Measurements from ENCODE around the gene SBF2. TPM values are rescaled to one million over a fixed set of nuclear protein-coding genes. Genes with fewer than 3 reads are reported as not detected.

SBF2 gene
- total and polyA plus RNA-seq, 2 donors (not counting 3 experiments of a cell fraction or from before 2014, with no cell fraction given) = 15.4 to 42.4 TPM

DNA sequence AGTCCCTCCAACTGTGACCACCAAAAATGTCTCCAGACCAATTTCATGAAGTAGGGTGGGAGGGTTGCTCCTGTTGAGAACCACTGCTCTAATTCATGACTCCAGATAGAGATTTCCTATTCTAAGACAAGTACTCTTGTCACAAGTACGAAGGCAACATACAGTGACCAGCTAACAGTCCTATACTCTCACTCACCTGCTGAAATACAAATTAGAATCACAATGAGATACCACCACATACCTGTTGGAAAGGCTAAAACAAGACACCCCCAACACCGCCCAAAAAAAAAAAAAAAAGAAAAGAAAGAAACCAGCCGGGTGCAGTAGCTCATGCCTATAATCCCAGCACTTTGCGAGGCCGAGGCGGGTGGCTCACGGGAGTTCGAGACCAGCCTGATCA, 319.6 kb downstream of the SBF2 start:
- no peak for TF ChIP-seq GATA2 (IDR thresholded peaks at IDR 0.05; ENCODE audit: insufficient read depth, insufficient read length, low read depth, low read length)
- TF ChIP-seq EZH2 (IDR thresholded peaks at IDR 0.05; ENCODE audit: borderline replicate concordance, low read depth, low read length, severe bottlenecking) = no peak
- TF ChIP-seq JUN (IDR thresholded peaks at IDR 0.05; ENCODE audit: borderline replicate concordance, insufficient read depth, insufficient read length, low read depth) = no peak
- TF ChIP-seq, protein P1, sequence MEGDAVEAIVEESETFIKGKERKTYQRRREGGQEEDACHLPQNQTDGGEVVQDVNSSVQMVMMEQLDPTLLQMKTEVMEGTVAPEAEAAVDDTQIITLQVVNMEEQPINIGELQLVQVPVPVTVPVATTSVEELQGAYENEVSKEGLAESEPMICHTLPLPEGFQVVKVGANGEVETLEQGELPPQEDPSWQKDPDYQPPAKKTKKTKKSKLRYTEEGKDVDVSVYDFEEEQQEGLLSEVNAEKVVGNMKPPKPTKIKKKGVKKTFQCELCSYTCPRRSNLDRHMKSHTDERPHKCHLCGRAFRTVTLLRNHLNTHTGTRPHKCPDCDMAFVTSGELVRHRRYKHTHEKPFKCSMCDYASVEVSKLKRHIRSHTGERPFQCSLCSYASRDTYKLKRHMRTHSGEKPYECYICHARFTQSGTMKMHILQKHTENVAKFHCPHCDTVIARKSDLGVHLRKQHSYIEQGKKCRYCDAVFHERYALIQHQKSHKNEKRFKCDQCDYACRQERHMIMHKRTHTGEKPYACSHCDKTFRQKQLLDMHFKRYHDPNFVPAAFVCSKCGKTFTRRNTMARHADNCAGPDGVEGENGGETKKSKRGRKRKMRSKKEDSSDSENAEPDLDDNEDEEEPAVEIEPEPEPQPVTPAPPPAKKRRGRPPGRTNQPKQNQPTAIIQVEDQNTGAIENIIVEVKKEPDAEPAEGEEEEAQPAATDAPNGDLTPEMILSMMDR (IDR thresholded peaks at IDR 0.05; ENCODE audit: extremely low read depth in 1 of 2, insufficient read depth in 1 of 2, low read depth in 1 of 2, low read length in 2 of 2) = no peak
- TF ChIP-seq FOS (IDR thresholded peaks at IDR 0.05; ENCODE audit: borderline replicate concordance, insufficient read depth, low read length) = no peak
- TF ChIP-seq, protein P2, sequence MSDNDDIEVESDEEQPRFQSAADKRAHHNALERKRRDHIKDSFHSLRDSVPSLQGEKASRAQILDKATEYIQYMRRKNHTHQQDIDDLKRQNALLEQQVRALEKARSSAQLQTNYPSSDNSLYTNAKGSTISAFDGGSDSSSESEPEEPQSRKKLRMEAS (IDR thresholded peaks at IDR 0.05; ENCODE audit: insufficient read depth, insufficient read length) = no peak
- no peak for TF ChIP-seq POLR2AphosphoS5 (IDR thresholded peaks at IDR 0.05; ENCODE audit: insufficient read depth, low read depth, low read length)
- no peak for TF ChIP-seq MYC (IDR thresholded peaks at IDR 0.05; ENCODE audit: low read depth, low read length)
- no peak for TF ChIP-seq POLR2A (IDR thresholded peaks at IDR 0.05; ENCODE audit: low read depth, low read length)
- Histone ChIP-seq H3K9me3 (replicated peaks; ENCODE audit: control insufficient read depth, insufficient read depth, low read length) (no peaks in the 10 kb centered on the region), H3K36me3 (ENCODE audit: control insufficient read depth in 2 of 2, extremely low read depth in 1 of 2, insufficient read depth in 2 of 2, low read length in 2 of 2) (no peaks in the 10 kb centered on the region), H3K4me2 (ENCODE audit: insufficient read depth, low read length) (no peak overlapping the region), H3K9me1 (replicated peaks; ENCODE audit: control insufficient read depth, extremely low read depth, insufficient read depth, low read length) (no peaks in the 10 kb centered on the region), H3K4me1 (ENCODE audit: control insufficient read depth, extremely low read depth, insufficient read depth, low read length) (peaks cover 19% of the 10 kb centered on the region), H3K27me3 (ENCODE audit: control insufficient read depth in 2 of 2, insufficient read depth in 2 of 2, low read length in 2 of 2) (no peaks in the 10 kb centered on the region), H2AFZ (ENCODE audit: low read depth, low read length) (no peak overlapping the region), H3K9ac (replicated peaks; ENCODE audit: extremely low read depth, insufficient read depth, low read length) (no peak overlapping the region), H4K20me1 (replicated peaks; ENCODE audit: control insufficient read depth, extremely low read depth, insufficient read depth, low read length) (no peaks in the 10 kb centered on the region), H3K4me3 (replicated peaks in 1 of 3; ENCODE audit: insufficient read depth in 1 of 3, low read depth in 1 of 3, low read length in 3 of 3) (no peak overlapping the region), H3K27ac (ENCODE audit: insufficient read depth, low read depth, low read length) (no peak overlapping the region), H3K79me2 (ENCODE audit: control insufficient read depth, insufficient read depth, low read length) (no peaks in the 10 kb centered on the region)
- POLR2A ChIA-PET = no interaction called here
- no peak for DNase-seq (ENCODE audit: low read depth, low spot score)
- no peak for FAIRE-seq
- dilution Hi-C loops (cut with MboI; ENCODE audit: extremely low pct_ligation_motif_present, low sequenced_read_pairs) (no loop called here), intact Hi-C loops (cut with micrococcal nuclease) (loop anchor here (5.0 kb wide), 1 partner anchor 362 kb away; no protein-coding TSS in a partner anchor)
- BruUV-seq (replicated peaks) = no TSS peak
- CTCF ChIA-PET = interaction anchor here (0.8 to 2.8 kb wide), 5 partner anchors 112 to 329 kb away, joined by 3 to 54 read pairs (median 14); no protein-coding TSS in a partner anchor
